Measurements from ENCODE around the gene ZNF613. TPM values are rescaled to one million over a fixed set of nuclear protein-coding genes. Genes with fewer than 3 reads are reported as not detected.
"Not testable (repeated sequence)": the region's sequence is repeated elsewhere in the genome, so short reads cannot be mapped to it uniquely, and the experiment has no call there.

The ZNF613 gene
- total and polyA plus RNA-seq, 10 donors = 2.8 to 11.6 (median 5.4) TPM

- 0 to 1% (median 1%) methylated on average over 43 of the region's 43 CpGs for WGBS, 5 donors
- peak; percentile 94 for DNase-seq
- Histone ChIP-seq H3K36me3 (peaks cover 4 to 36% (median 21%) of the 10 kb centered on the region in 6 donors), H3K4me1 (peaks cover 9 to 19% (median 13%) of the 10 kb centered on the region in 6 donors), H3K4me3 (peak within 1 kb of the TSS; percentile 63 to 82 (median 72)), H3K9me3 (peaks cover 0 to 86% (median 68%) of the 10 kb centered on the region in 8 donors), H3K27me3 (replicated peaks in 1 of 7) (peaks cover 0 to 31% (median 0%) of the 10 kb centered on the region in 7 donors), H3K27ac (peak within 1 kb of the TSS; percentile 80 to 89 (median 84))
- TF ChIP-seq POLR2A (IDR thresholded peaks at IDR 0.05) (no peak), POLR2AphosphoS5 (IDR thresholded peaks at IDR 0.05) (peak; percentile 81 to 83 (median 82)), CTCF (IDR thresholded peaks at IDR 0.05 in 8 of 11, conservative IDR thresholded peaks at IDR 0.05 in 3 of 11) (peak in 1 of 11 experiments; percentile 14)
- intact Hi-C loops (cut with DNase I; ENCODE audit: low total_unique reads) = no loop called here
These were observed 22.7 kb upstream of the ZNF613 start, which contains the start of gene ZNF649 for GRCh38 chr19:51904331-51905165. ZNF649 (minus strand) TSS chr19:51905017; CDS start chr19:51900107, 4,910 bp downstream.

GRCh38 chr19:51905206-51905605, 22.1 kb upstream of the ZNF613 start:
- peaks cover 0 to 30% (median 15%) of the 10 kb centered on the region in 6 donors for H3K36me3 ChIP-seq
- no peak for DNase-seq
- H3K4me1 ChIP-seq = peaks cover 9 to 19% (median 13%) of the 10 kb centered on the region in 6 donors
- 52 to 62% (median 58%) methylated on average over 3 of the region's 3 CpGs for WGBS, 5 donors
- peak overlapping the region in 6 of 8 donors; percentile 63 to 82 (median 72) for H3K4me3 ChIP-seq
- peaks cover 0 to 86% (median 68%) of the 10 kb centered on the region in 8 donors for H3K9me3 ChIP-seq
- intact Hi-C loops (cut with DNase I; ENCODE audit: low total_unique reads) = no loop called here
- TF ChIP-seq POLR2AphosphoS5 (IDR thresholded peaks at IDR 0.05) = no peak
- TF ChIP-seq POLR2A (IDR thresholded peaks at IDR 0.05) = no peak
- no peak for TF ChIP-seq CTCF (IDR thresholded peaks at IDR 0.05 in 8 of 11, conservative IDR thresholded peaks at IDR 0.05 in 3 of 11)
- peaks cover 0 to 38% (median 0%) of the 10 kb centered on the region in 7 donors for H3K27me3 ChIP-seq (replicated peaks in 1 of 7)
- H3K27ac ChIP-seq = peak overlapping the region in 5 of 8 donors; percentile 83 to 88 (median 86)

GRCh38 chr19:51905639-51906038, 21.6 kb upstream of the ZNF613 start:
- peaks cover 0 to 26% (median 10%) of the 10 kb centered on the region in 6 donors for H3K36me3 ChIP-seq
- intact Hi-C loops (cut with DNase I; ENCODE audit: low total_unique reads); H3K4me3 ChIP-seq; H3K27ac ChIP-seq; DNase-seq: not testable (repeated sequence)
- WGBS, 5 donors = 90 to 95% (median 93%) methylated on average over 3 of the region's 3 CpGs
- H3K27me3 ChIP-seq (replicated peaks in 1 of 7) = peaks cover 0 to 40% (median 0%) of the 10 kb centered on the region in 7 donors
- peaks cover 9 to 19% (median 13%) of the 10 kb centered on the region in 6 donors for H3K4me1 ChIP-seq
- H3K9me3 ChIP-seq = peaks cover 0 to 86% (median 66%) of the 10 kb centered on the region in 8 donors

- H3K27ac ChIP-seq; DNase-seq; H3K4me3 ChIP-seq; intact Hi-C loops (cut with DNase I; ENCODE audit: low total_unique reads): not testable (repeated sequence)
- H3K4me1 ChIP-seq = peaks cover 9 to 17% (median 13%) of the 10 kb centered on the region in 6 donors
- peaks cover 0 to 40% (median 0%) of the 10 kb centered on the region in 7 donors for H3K27me3 ChIP-seq (replicated peaks in 1 of 7)
- peaks cover 0 to 86% (median 66%) of the 10 kb centered on the region in 8 donors for H3K9me3 ChIP-seq
- WGBS, 5 donors = 48 to 57% (median 55%) methylated on average over 9 of the region's 9 CpGs
- peaks cover 0 to 21% (median 8%) of the 10 kb centered on the region in 6 donors for H3K36me3 ChIP-seq
These were observed 21.2 kb upstream of the ZNF613 start for GRCh38 chr19:51906108-51906507.

GRCh38 chr19:51907981-51908380, 19.3 kb upstream of the ZNF613 start:
- H3K27ac ChIP-seq; intact Hi-C loops (cut with DNase I; ENCODE audit: low total_unique reads); H3K36me3 ChIP-seq; H3K4me3 ChIP-seq; DNase-seq: not testable (repeated sequence)
- WGBS, 5 donors = 32 to 42% (median 37%) methylated on average over 5 of the region's 5 CpGs
- peaks cover 0 to 40% (median 0%) of the 10 kb centered on the region in 7 donors for H3K27me3 ChIP-seq (replicated peaks in 1 of 7)
- peaks cover 0 to 86% (median 66%) of the 10 kb centered on the region in 8 donors for H3K9me3 ChIP-seq
- peaks cover 7 to 14% (median 12%) of the 10 kb centered on the region in 6 donors for H3K4me1 ChIP-seq

Measured in spleen (tissue), 11 donors.